Ovary (tissue), 3 donors: ENCODE results near the gene SERTM2.

Experiments
- EP300 ChIP-seq: sonication (generic); formaldehyde crosslinking; IDR thresholded peaks from one replicate; pipeline ENCODE4 v1.6.1; 2017; ENCODE audit warnings: antibody characterized with exemption
- POLR2A ChIP-seq: fragments of 450-650 bp; IDR thresholded peaks from one replicate; pipeline ENCODE4 v1.6.1; 2017; ENCODE audit warnings: antibody characterized with exemption, mild to moderate bottlenecking, moderate library complexity
- TF ChIP-seq, protein P1 (sequence below), 3 donors: fragments of 450-650 bp in 2 of 3; fragments of 200-600 bp in 1 of 3; IDR thresholded peaks; one replicate each; pipeline versions ENCODE4 v1.5.1 to v1.8.0; 2016 to 2022; ENCODE audit warnings: antibody characterized with exemption in 3 of 3, mild to moderate bottlenecking in 1 of 3
- donor health status: DM: no; HTN: no; CAD: no.

DNA sequence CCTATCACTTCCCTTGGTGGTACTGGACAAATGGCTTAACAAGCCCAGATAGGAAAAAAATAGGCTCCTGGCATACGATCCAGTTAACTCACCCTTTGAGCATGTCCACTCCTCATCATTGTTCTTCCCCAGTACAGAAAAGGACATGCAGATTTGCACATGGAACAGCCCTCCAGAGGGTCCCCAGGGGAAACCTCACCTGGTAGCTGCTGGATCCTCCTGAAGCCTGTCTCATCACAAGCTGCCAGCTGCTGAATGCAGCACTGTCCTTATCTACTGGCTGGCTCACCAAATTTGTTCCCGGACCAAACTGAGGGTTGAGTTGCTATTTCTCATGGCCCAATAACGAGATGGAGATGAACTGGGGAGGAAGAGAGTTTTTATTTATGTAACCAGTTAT is 49.4 kb downstream of the SERTM2 start:
- TF ChIP-seq, protein P1, sequence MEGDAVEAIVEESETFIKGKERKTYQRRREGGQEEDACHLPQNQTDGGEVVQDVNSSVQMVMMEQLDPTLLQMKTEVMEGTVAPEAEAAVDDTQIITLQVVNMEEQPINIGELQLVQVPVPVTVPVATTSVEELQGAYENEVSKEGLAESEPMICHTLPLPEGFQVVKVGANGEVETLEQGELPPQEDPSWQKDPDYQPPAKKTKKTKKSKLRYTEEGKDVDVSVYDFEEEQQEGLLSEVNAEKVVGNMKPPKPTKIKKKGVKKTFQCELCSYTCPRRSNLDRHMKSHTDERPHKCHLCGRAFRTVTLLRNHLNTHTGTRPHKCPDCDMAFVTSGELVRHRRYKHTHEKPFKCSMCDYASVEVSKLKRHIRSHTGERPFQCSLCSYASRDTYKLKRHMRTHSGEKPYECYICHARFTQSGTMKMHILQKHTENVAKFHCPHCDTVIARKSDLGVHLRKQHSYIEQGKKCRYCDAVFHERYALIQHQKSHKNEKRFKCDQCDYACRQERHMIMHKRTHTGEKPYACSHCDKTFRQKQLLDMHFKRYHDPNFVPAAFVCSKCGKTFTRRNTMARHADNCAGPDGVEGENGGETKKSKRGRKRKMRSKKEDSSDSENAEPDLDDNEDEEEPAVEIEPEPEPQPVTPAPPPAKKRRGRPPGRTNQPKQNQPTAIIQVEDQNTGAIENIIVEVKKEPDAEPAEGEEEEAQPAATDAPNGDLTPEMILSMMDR (IDR thresholded peaks at IDR 0.05): no peak
- TF ChIP-seq EP300: no peak
- TF ChIP-seq POLR2A: no peak
